ENCODE results near the gene HTT.

The HTT gene

GRCh38 chr4:3205995-3206394, 131.5 kb downstream of the HTT start:
- DNase-seq: no peak

GRCh38 chr4:3206439-3207100, 132.1 kb downstream of the HTT start:
- DNase-seq: no peak

- no peak for DNase-seq
Measured at GRCh38 chr4:3207531-3208037, 133.1 kb downstream of the HTT start.

GRCh38 chr4:3208826-3209225, 134.3 kb downstream of the HTT start:
- DNase-seq: no peak

- DNase-seq: no peak
Measured at GRCh38 chr4:3209551-3210325, 135.3 kb downstream of the HTT start.

GRCh38 chr4:3210467-3210866, 136.0 kb downstream of the HTT start:
- no peak for DNase-seq

GRCh38 chr4:3211866-3212265, 137.4 kb downstream of the HTT start:
- no peak for DNase-seq

GRCh38 chr4:3212391-3213105, 138.1 kb downstream of the HTT start:
- DNase-seq: no peak

GRCh38 chr4:3213106-3213425, 138.6 kb downstream of the HTT start:
- DNase-seq: no peak

- DNase-seq: no peak
Measured at GRCh38 chr4:3213661-3214250, 139.3 kb downstream of the HTT start.

GRCh38 chr4:3215256-3215655, 140.8 kb downstream of the HTT start:
- no peak for DNase-seq

GRCh38 chr4:3215733-3216132, 141.3 kb downstream of the HTT start:
- no peak for DNase-seq

GRCh38 chr4:3217266-3217665, 142.8 kb downstream of the HTT start:
- no peak for DNase-seq

- no peak for DNase-seq
Measured at GRCh38 chr4:3217771-3218170, 143.3 kb downstream of the HTT start.

- DNase-seq: no peak
Measured at GRCh38 chr4:3218824-3219760, 144.6 kb downstream of the HTT start.

GRCh38 chr4:3219761-3220475, 145.4 kb downstream of the HTT start:
- DNase-seq: no peak

- DNase-seq: no peak
Measured at GRCh38 chr4:3220476-3221183, 146.1 kb downstream of the HTT start.

- DNase-seq: no peak
Measured at GRCh38 chr4:3221184-3221494, 146.7 kb downstream of the HTT start.

- no peak for DNase-seq
Measured at GRCh38 chr4:3221996-3222395, 147.5 kb downstream of the HTT start.

- DNase-seq: no peak
Measured at GRCh38 chr4:3223346-3223745, 148.9 kb downstream of the HTT start.

Data from SW 1271 (cell line).